A673 (cell line): ENCODE measurements around the gene AGTR1. TPM values are rescaled to one million over a fixed set of nuclear protein-coding genes. Genes with fewer than 3 reads are reported as not detected.

ENCODE experiments used
- BruUV-seq: library from RNA; stranded (reverse); fragments of 400-500 nt; replicated peaks from 2 replicates; lab custom pipeline; 2021; lab: Mats Ljungman, UMichigan
- CTCF ChIA-PET: fragments of 300-600 bp; sonication (Branson Sonifier 250); formaldehyde crosslinking; loops from one replicate; lab custom pipeline; 2022; ENCODE audit warnings: antibody characterized with exemption; lab: Charles Lee
- POLR2A ChIA-PET: fragments of 300-600 bp; sonication (Branson Sonifier 250); formaldehyde crosslinking; loops from one replicate; lab custom pipeline; 2022; ENCODE audit warnings: antibody characterized with exemption; ENCODE audit not compliant: low non-redundant PET; lab: Charles Lee
- DNase-seq: peaks from one replicate; pipeline ENCODE4 v3.0.0-alpha.2; 2015; ENCODE audit warnings: low spot score
- H3K27ac ChIP-seq: fragments of 200-600 bp; sonication (generic); 2 replicates; pipeline ENCODE4 v1.5.1; 2016; ENCODE audit warnings: mixed run types, low read depth, mild to moderate bottlenecking, mixed read lengths, antibody characterized with exemption, low read length; ENCODE audit not compliant: poor library complexity, severe bottlenecking
- H3K27me3 ChIP-seq: fragments of 200-600 bp; sonication (generic); replicated peaks from 2 replicates; pipeline ENCODE4 v1.6.1; 2017; ENCODE audit warnings: mixed run types, low read depth, mild to moderate bottlenecking, mixed read lengths, antibody characterized with exemption, low read length; ENCODE audit not compliant: insufficient read depth, poor library complexity
- H3K36me3 ChIP-seq: fragments of 200-600 bp; sonication (generic); 2 replicates; pipeline ENCODE4 v1.6.1; 2016; ENCODE audit warnings: mixed run types, mild to moderate bottlenecking, mixed read lengths, antibody characterized with exemption, low read length; ENCODE audit not compliant: insufficient read depth, poor library complexity, severe bottlenecking
- H3K4me1 ChIP-seq: fragments of 200-600 bp; sonication (generic); 2 replicates; pipeline ENCODE4 v1.6.1; 2017; ENCODE audit warnings: mixed run types, mild to moderate bottlenecking, mixed read lengths, antibody characterized with exemption, low read length; ENCODE audit not compliant: insufficient read depth, poor library complexity, severe bottlenecking
- H3K4me3 ChIP-seq: fragments of 200-600 bp; sonication (generic); 2 replicates; pipeline ENCODE4 v1.5.1; 2016; ENCODE audit warnings: low read depth, mixed run types, mild to moderate bottlenecking, mixed read lengths, low read length; ENCODE audit not compliant: poor library complexity, severe bottlenecking
- H3K9me3 ChIP-seq: fragments of 200-600 bp; sonication (generic); 2 replicates; pipeline ENCODE4 v1.6.1; 2016; ENCODE audit warnings: mixed run types, low read depth, mild to moderate bottlenecking, mixed read lengths, antibody characterized with exemption, low read length; ENCODE audit not compliant: poor library complexity, severe bottlenecking
- CTCF ChIP-seq: fragments of 300-800, 200-600 bp; sonication (generic); conservative IDR thresholded peaks from 2 replicates; pipeline ENCODE4 v1.5.1; 2017; ENCODE audit warnings: low read depth, mild to moderate bottlenecking, antibody characterized with exemption, low read length, moderate library complexity, mixed read lengths
- EZH2 ChIP-seq: fragments of 200-600 bp; sonication (generic); IDR thresholded peaks from 2 replicates; pipeline ENCODE4 v1.6.1; 2017; ENCODE audit warnings: borderline replicate concordance, low read depth, mild to moderate bottlenecking, mixed read lengths, antibody characterized with exemption, low read length; ENCODE audit not compliant: poor library complexity, severe bottlenecking
- intact Hi-C: fragments of 100-400 bp; cut with micrococcal nuclease; formaldehyde crosslinking; loops from one replicate; pipeline ENCODE4 v1.10.0; 2022; ENCODE audit not compliant: unreplicated experiment
- total RNA-seq: library from RNA; stranded (reverse); gene quantifications from 2 replicates; pipeline ENCODE4 v1.2.3, GENCODE V29; 2021

AGTR1 gene
- total RNA-seq, 1 experiment from 2014 or later: not detected

- DNase-seq: no peak
- Histone ChIP-seq H3K27me3 (peaks cover 5% of the 10 kb centered on the region), H3K27ac (no peak overlapping the region), H3K9me3 (no peaks in the 10 kb centered on the region), H3K4me1 (no peaks in the 10 kb centered on the region), H3K36me3 (no peaks in the 10 kb centered on the region), H3K4me3 (no peak overlapping the region)
- ChIA-PET CTCF (no interaction called here), POLR2A (no interaction called here)
- intact Hi-C loops: no loop called here
- TF ChIP-seq EZH2 (no peak), CTCF (no peak)
- no TSS peak for BruUV-seq
These were observed 74.7 kb downstream of the AGTR1 start for GRCh38 chr3:148772361-148772760.

GRCh38 chr3:148772835-148773234 lies 75.1 kb downstream of the AGTR1 start:
- DNase-seq: no peak
- Histone ChIP-seq H3K27me3 (peaks cover 5% of the 10 kb centered on the region), H3K27ac (no peak overlapping the region), H3K36me3 (no peaks in the 10 kb centered on the region), H3K4me3 (no peak overlapping the region), H3K4me1 (no peaks in the 10 kb centered on the region), H3K9me3 (no peaks in the 10 kb centered on the region)
- TF ChIP-seq EZH2: no peak
- no peak for TF ChIP-seq CTCF
- intact Hi-C loops: no loop called here
- CTCF ChIA-PET: no interaction called here
- no TSS peak for BruUV-seq
- POLR2A ChIA-PET: no interaction called here

GRCh38 chr3:148773805-148774204 lies 76.1 kb downstream of the AGTR1 start:
- Histone ChIP-seq H3K27ac (no peak overlapping the region), H3K4me3 (no peak overlapping the region), H3K9me3 (no peaks in the 10 kb centered on the region), H3K36me3 (no peaks in the 10 kb centered on the region), H3K27me3 (peaks cover 5% of the 10 kb centered on the region), H3K4me1 (no peaks in the 10 kb centered on the region)
- CTCF ChIA-PET: no interaction called here
- TF ChIP-seq EZH2 (no peak), CTCF (no peak)
- BruUV-seq: no TSS peak
- intact Hi-C loops: no loop called here
- POLR2A ChIA-PET: no interaction called here
- DNase-seq: no peak
